Tibial nerve (tissue), 3 donors: Measurements from ENCODE around the gene GRAMD1A.

Experiments
- POLR2A ChIP-seq, 2 donors: fragments of 450-650 bp; IDR thresholded peaks; one replicate each; pipeline ENCODE4 v1.6.1; 2017; ENCODE audit warnings: antibody characterized with exemption in 2 of 2, mild to moderate bottlenecking in 2 of 2, moderate library complexity in 2 of 2
- TF ChIP-seq, protein P1 (sequence below), 5 experiments: fragments of 200-600 bp in 3 of 5; fragments of 450-650 bp in 2 of 5; sonication (generic) in 3 of 5; IDR thresholded peaks; one replicate each; pipeline ENCODE4 v1.5.1; 2016 to 2019; ENCODE audit warnings: antibody characterized with exemption in 5 of 5, mild to moderate bottlenecking in 3 of 5, moderate library complexity in 2 of 5

DNA sequence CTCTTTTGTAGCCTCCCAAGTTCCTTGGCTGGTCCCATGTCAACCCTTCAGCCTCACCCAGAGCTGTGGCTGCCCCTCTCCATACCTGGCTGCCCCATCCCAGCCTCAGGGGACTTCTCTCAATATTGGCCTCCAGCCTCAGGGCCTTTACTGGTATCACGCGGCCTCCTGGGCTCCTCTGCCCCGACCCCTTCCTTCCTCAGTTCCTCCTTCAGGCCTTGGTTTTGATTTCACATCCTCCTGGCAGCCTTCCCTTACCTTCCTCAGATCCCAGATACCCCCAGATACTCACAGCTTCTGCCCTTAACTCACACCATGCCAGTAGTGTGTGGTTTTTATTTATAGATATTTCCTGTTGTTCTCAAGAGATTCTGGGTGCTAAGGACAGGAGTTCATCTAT, 17.4 kb downstream of the GRAMD1A start:
- TF ChIP-seq, protein P1, sequence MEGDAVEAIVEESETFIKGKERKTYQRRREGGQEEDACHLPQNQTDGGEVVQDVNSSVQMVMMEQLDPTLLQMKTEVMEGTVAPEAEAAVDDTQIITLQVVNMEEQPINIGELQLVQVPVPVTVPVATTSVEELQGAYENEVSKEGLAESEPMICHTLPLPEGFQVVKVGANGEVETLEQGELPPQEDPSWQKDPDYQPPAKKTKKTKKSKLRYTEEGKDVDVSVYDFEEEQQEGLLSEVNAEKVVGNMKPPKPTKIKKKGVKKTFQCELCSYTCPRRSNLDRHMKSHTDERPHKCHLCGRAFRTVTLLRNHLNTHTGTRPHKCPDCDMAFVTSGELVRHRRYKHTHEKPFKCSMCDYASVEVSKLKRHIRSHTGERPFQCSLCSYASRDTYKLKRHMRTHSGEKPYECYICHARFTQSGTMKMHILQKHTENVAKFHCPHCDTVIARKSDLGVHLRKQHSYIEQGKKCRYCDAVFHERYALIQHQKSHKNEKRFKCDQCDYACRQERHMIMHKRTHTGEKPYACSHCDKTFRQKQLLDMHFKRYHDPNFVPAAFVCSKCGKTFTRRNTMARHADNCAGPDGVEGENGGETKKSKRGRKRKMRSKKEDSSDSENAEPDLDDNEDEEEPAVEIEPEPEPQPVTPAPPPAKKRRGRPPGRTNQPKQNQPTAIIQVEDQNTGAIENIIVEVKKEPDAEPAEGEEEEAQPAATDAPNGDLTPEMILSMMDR (IDR thresholded peaks at IDR 0.05) = no peak
- TF ChIP-seq POLR2A (IDR thresholded peaks at IDR 0.05) = no peak
